H1 (cell line): Measurements from ENCODE around the gene ABHD1. TPM values are rescaled to one million over a fixed set of nuclear protein-coding genes. Genes with fewer than 3 reads are reported as not detected.

ENCODE experiments used
- CTCF ChIA-PET: fragments of 300-600 bp; sonication (Branson Sonifier 250); formaldehyde crosslinking; loops from one replicate; lab custom pipeline; 2021; ENCODE audit not compliant: partially characterized antibody; lab: Charles Lee
- POLR2A ChIA-PET: fragments of 300-600 bp; sonication (Branson Sonifier 250); formaldehyde crosslinking; loops from one replicate; lab custom pipeline; 2021; ENCODE audit warnings: inconsistent platforms; ENCODE audit not compliant: partially characterized antibody; lab: Charles Lee
- DNase-seq, 2 experiments: peaks; one replicate each; pipeline versions ENCODE4 v3.0.0 to v3.0.0-alpha.2; 2010 to 2022; ENCODE audit warnings: low spot score in 2 of 2, low read depth in 1 of 2, mixed read lengths in 1 of 2
- FAIRE-seq: peaks from 2 replicates; lab custom pipeline; 2011; peaks lifted over from hg19 to GRCh38; lab: Jason Lieb, UNC
- H2AFZ ChIP-seq: 2 replicates; pipeline ENCODE4 v1.8.1; 2012; ENCODE audit warnings: low read length, inconsistent platforms
- H2AK5ac ChIP-seq: 2 replicates; pipeline ENCODE4 v1.6.1; 2013; ENCODE audit warnings: low read depth, low read length
- H2BK120ac ChIP-seq: replicated peaks from 2 replicates; pipeline ENCODE3; 2013; ENCODE audit warnings: low read depth, low read length, inconsistent platforms
- H2BK12ac ChIP-seq: 2 replicates; pipeline ENCODE4 v1.6.1; 2013; ENCODE audit warnings: low read depth, low read length
- H2BK15ac ChIP-seq: 2 replicates; pipeline ENCODE4 v1.6.1; 2013; ENCODE audit warnings: low read length
- H2BK20ac ChIP-seq: 2 replicates; pipeline ENCODE4 v1.6.1; 2013; ENCODE audit warnings: low read length
- H2BK5ac ChIP-seq: 2 replicates; pipeline ENCODE4 v1.6.1; 2013; ENCODE audit warnings: low read depth, low read length
- H3K14ac ChIP-seq: 2 replicates; pipeline ENCODE4 v1.6.1; 2013; ENCODE audit warnings: inconsistent platforms; ENCODE audit not compliant: insufficient read length
- H3K18ac ChIP-seq: 2 replicates; pipeline ENCODE4 v1.6.1; 2013; ENCODE audit warnings: low read length; ENCODE audit errors: extremely low read depth
- H3K23ac ChIP-seq: 2 replicates; pipeline ENCODE4 v1.6.1; 2013; ENCODE audit warnings: inconsistent platforms; ENCODE audit not compliant: insufficient read length
- H3K23me2 ChIP-seq: 2 replicates; pipeline ENCODE4 v1.6.1; 2013; ENCODE audit warnings: low read depth, low read length
- H3K27ac ChIP-seq: 2 replicates; pipeline ENCODE4 v1.6.1; 2011; ENCODE audit warnings: low read depth, low read length, inconsistent platforms
- H3K27me3 ChIP-seq, 4 experiments: replicated peaks in 1 of 4; 1 replicate in 1 of 4; 2 replicates in 3 of 4; pipeline versions ENCODE4 v1.6.1 to v1.8.1; 2011 to 2013; ENCODE audit warnings: low read length in 3 of 4, mild to moderate bottlenecking in 3 of 4, inconsistent platforms in 2 of 4, mixed read lengths in 2 of 4, moderate library complexity in 1 of 4; ENCODE audit not compliant: control insufficient read depth in 3 of 4, insufficient read depth in 3 of 4; ENCODE audit errors: extremely low read depth in 1 of 4
- H3K36me3 ChIP-seq, 4 experiments: 2 replicates each; pipeline versions ENCODE4 v1.6.1 to v1.8.1; 2011 to 2013; ENCODE audit warnings: mild to moderate bottlenecking in 4 of 4, low read length in 3 of 4, moderate library complexity in 2 of 4, control low read depth in 1 of 4, inconsistent platforms in 1 of 4; ENCODE audit not compliant: insufficient read depth in 4 of 4, control insufficient read depth in 2 of 4
- H3K4ac ChIP-seq: replicated peaks from 2 replicates; pipeline ENCODE3; 2013; ENCODE audit warnings: low read length, low read depth, mixed read lengths, inconsistent platforms; ENCODE audit not compliant: insufficient read length
- H3K4me1 ChIP-seq, 4 experiments: replicated peaks in 1 of 4; 1 replicate in 1 of 4; 2 replicates in 3 of 4; pipeline versions ENCODE4 v1.6.1 to v1.8.1; 2011 to 2013; ENCODE audit warnings: low read length in 3 of 4, inconsistent platforms in 2 of 4, mixed read lengths in 1 of 4; ENCODE audit not compliant: insufficient read depth in 4 of 4, control insufficient read depth in 3 of 4
- H3K4me2 ChIP-seq, 2 experiments: 2 replicates each; pipeline versions ENCODE4 v1.6.1 to v1.8.1; 2011 to 2013; ENCODE audit warnings: low read depth in 2 of 2, low read length in 2 of 2, control low read depth in 1 of 2, inconsistent platforms in 1 of 2, mild to moderate bottlenecking in 1 of 2; ENCODE audit not compliant: insufficient read depth in 1 of 2
- H3K4me3 ChIP-seq, 4 experiments: fragments of 200-600, 300-600 bp in 1 of 4; sonication (generic), shearing (Covaris generic), sonication (Bioruptor Twin) in 1 of 4; 2 replicates each; pipeline versions ENCODE4 v1.5.1 to v1.8.1; 2011 to 2016; ENCODE audit warnings: low read length in 4 of 4, low read depth in 3 of 4, control low read depth in 2 of 4, inconsistent platforms in 2 of 4, mild to moderate bottlenecking in 2 of 4, mixed read lengths in 1 of 4, moderate library complexity in 1 of 4; ENCODE audit not compliant: insufficient read depth in 2 of 4; ENCODE audit errors: extremely low read depth in 1 of 4
- H3K56ac ChIP-seq: replicated peaks from 2 replicates; pipeline ENCODE3; 2013; ENCODE audit warnings: low read depth, mild to moderate bottlenecking, mixed read lengths, low read length, inconsistent platforms; ENCODE audit not compliant: insufficient read length
- H3K79me1 ChIP-seq: 2 replicates; pipeline ENCODE4 v1.6.1; 2013; ENCODE audit warnings: low read depth, low read length, control low read depth
- H3K79me2 ChIP-seq, 2 experiments: 2 replicates each; pipeline versions ENCODE4 v1.6.1 to v1.8.1; 2012 to 2013; ENCODE audit warnings: low read length in 2 of 2, mild to moderate bottlenecking in 2 of 2, inconsistent platforms in 1 of 2; ENCODE audit not compliant: insufficient read depth in 2 of 2, control insufficient read depth in 1 of 2
- H3K9ac ChIP-seq, 4 experiments: replicated peaks in 1 of 4; 1 replicate in 1 of 4; 2 replicates in 3 of 4; pipeline versions ENCODE4 v1.6.1 to v1.8.1; 2011 to 2013; ENCODE audit warnings: low read depth in 3 of 4, low read length in 3 of 4, control low read depth in 2 of 4, mild to moderate bottlenecking in 2 of 4, moderate library complexity in 2 of 4, inconsistent platforms in 1 of 4; ENCODE audit errors: extremely low read depth in 1 of 4
- H3K9me3 ChIP-seq, 2 experiments: 2 replicates each; pipeline versions ENCODE4 v1.6.1 to v1.8.1; 2012 to 2013; ENCODE audit warnings: mild to moderate bottlenecking in 2 of 2, moderate library complexity in 2 of 2, control low read depth in 1 of 2, inconsistent platforms in 1 of 2, low read depth in 1 of 2, low read length in 1 of 2, mixed read lengths in 1 of 2; ENCODE audit not compliant: insufficient read depth in 2 of 2
- H4K20me1 ChIP-seq, 2 experiments: replicated peaks in 1 of 2; 2 replicates each; pipeline versions ENCODE3 to v1.8.1; 2011 to 2013; ENCODE audit warnings: inconsistent platforms in 2 of 2, low read length in 2 of 2, mild to moderate bottlenecking in 1 of 2; ENCODE audit not compliant: insufficient read depth in 2 of 2, control insufficient read depth in 1 of 2
- H4K5ac ChIP-seq: 2 replicates; pipeline ENCODE4 v1.6.1; 2013; ENCODE audit warnings: low read length, low read depth, mixed read lengths, inconsistent platforms; ENCODE audit not compliant: insufficient read length
- H4K8ac ChIP-seq: 2 replicates; pipeline ENCODE4 v1.8.0; 2013; ENCODE audit warnings: mild to moderate bottlenecking, moderate library complexity, low read length, inconsistent platforms; ENCODE audit not compliant: insufficient read depth; ENCODE audit errors: extremely low read depth
- H4K91ac ChIP-seq: replicated peaks from 2 replicates; pipeline ENCODE3; 2013; ENCODE audit warnings: low read length, mixed read lengths, inconsistent platforms; ENCODE audit not compliant: insufficient read length
- ATF3 ChIP-seq: IDR thresholded peaks from 2 replicates; pipeline ENCODE4 v1.6.1; 2011; ENCODE audit warnings: low read depth, mild to moderate bottlenecking, low read length; ENCODE audit not compliant: insufficient read depth
- BCL11A ChIP-seq, 2 experiments: IDR thresholded peaks; one replicate each; pipeline ENCODE4 v1.6.1; 2011; ENCODE audit warnings: low read depth in 2 of 2, low read length in 2 of 2, mild to moderate bottlenecking in 2 of 2
- CBX8 ChIP-seq: fragments of 300-800, 300-1000 bp; sonication (generic); IDR thresholded peaks from 2 replicates; pipeline ENCODE4 v1.7.1; 2016; ENCODE audit warnings: low read depth, low read length, borderline replicate concordance
- KDM4A ChIP-seq: IDR thresholded peaks from one replicate; pipeline ENCODE4 v1.7.1; 2012; ENCODE audit warnings: low read depth, mild to moderate bottlenecking, moderate library complexity, low read length, inconsistent platforms; ENCODE audit not compliant: severe bottlenecking
- MAX ChIP-seq: IDR thresholded peaks from 2 replicates; pipeline ENCODE4 v1.6.1; 2012; ENCODE audit warnings: inconsistent platforms
- POU5F1 ChIP-seq: IDR thresholded peaks from 2 replicates; pipeline ENCODE4 v1.6.1; 2011; ENCODE audit warnings: low read depth, mild to moderate bottlenecking, low read length, moderate library complexity
- SIN3A ChIP-seq, 2 experiments: IDR thresholded peaks in 1 of 2; conservative IDR thresholded peaks in 1 of 2; 2 replicates each; pipeline ENCODE4 v1.6.1; 2011 to 2012; ENCODE audit warnings: low read length in 2 of 2, improper control_type of control experiment in 1 of 2, low read depth in 1 of 2, mild to moderate bottlenecking in 1 of 2
- TEAD4 ChIP-seq: IDR thresholded peaks from 2 replicates; pipeline ENCODE4 v1.6.1; 2012; ENCODE audit warnings: low read depth, low read length, inconsistent platforms, mixed read lengths
- WGBS, 2 experiments: shearing (Covaris generic) in 1 of 2; methylation state at CpG; one replicate each; pipeline versions ENCODE4 v1.1.6 to v1.1.7; 2013 to 2015; ENCODE audit warnings: low lambda C conversion rate in 2 of 2, mixed read lengths in 2 of 2, inconsistent platforms in 1 of 2, low coverage in 1 of 2, missing lambda C conversion rate in 1 of 2; ENCODE audit not compliant: insufficient replicate concordance in 2 of 2, insufficient coverage in 1 of 2, insufficient read length in 1 of 2; ENCODE audit errors: extremely low coverage in 1 of 2, missing lambda C conversion rate in 1 of 2; 5-methylcytosine and 5-hydroxymethylcytosine counted together
- polyA plus RNA-seq, 7 experiments: library from polyadenylated mRNA; depleted of rRNA in 3 of 7; stranded (reverse) in 5 of 7; unstranded in 2 of 7; fragments of >200 nt in 5 of 7; fragments of 200-250 nt in 2 of 7; gene quantifications; 1 replicate in 5 of 7; 2 replicates in 1 of 7; 4 replicates in 1 of 7; pipeline versions ENCODE4 v1.2.1 to v1.2.3, GENCODE V29; 2011 to 2013; ENCODE audit warnings: missing spikeins in 2 of 7, mixed read lengths in 2 of 7
- total RNA-seq: library from RNA; stranded (reverse); fragmentation: NEBNext Ultra II Directional; extraction: Animal tissue kit (Norgen Biotek cat#: 25700); gene quantifications from 2 replicates; pipeline ENCODE4 v1.2.1, GENCODE V29; 2021

The ABHD1 gene
- total and polyA plus RNA-seq, 2 of the 8 experiments (the other 6 are each of a cell fraction or from before 2014, with no cell fraction given) = 0.20 to 1.1 TPM

DNA sequence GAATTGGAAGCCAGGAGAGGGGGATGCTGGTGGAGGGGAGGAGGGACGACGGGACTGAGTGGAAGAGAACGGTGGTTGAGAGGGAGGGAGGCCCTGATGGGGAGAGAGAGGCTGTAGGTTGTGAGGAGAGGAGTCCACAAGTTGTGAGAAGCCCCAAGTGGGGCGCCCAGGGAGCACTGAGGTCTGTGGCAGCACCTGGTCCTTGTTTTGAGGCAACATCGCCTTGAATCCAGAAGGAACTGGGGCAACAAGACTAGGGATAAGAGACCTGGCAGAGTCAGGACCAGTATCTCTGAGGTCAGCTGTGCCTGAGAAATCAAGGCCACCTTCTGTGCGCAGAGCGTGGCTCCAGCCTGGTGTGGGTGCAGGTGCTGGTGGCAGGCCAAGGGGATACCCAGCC lies 14.5 kb downstream of the ABHD1 start:
- Histone ChIP-seq H3K36me3 (no peaks in the 10 kb centered on the region), H3K4me2 (no peak overlapping the region), H4K5ac (no peak overlapping the region), H2BK20ac (no peak overlapping the region), H2AK5ac (no peak overlapping the region), H3K14ac (no peak overlapping the region), H3K27me3 (no peaks in the 10 kb centered on the region), H3K23me2 (peaks cover 2% of the 10 kb centered on the region; the same call in 1 of the 2 replicates), H4K91ac (no peak overlapping the region), H3K9me3 (no peaks in the 10 kb centered on the region), H2BK12ac (no peak overlapping the region), H3K18ac (no peak overlapping the region; the same call in 1 of the 2 replicates), H2BK15ac (peak overlapping the region; percentile 63; the same call in 1 of the 2 replicates), H3K79me1 (peaks cover 4% of the 10 kb centered on the region; the same call in 1 of the 2 replicates), H3K27ac (no peak overlapping the region), H3K79me2 (peaks cover 0 to 9% of the 10 kb centered on the region in 2 experiments; a peak in 2 of 4 replicates), H4K8ac (peak overlapping the region; percentile 71; the same call in 1 of the 2 replicates), H3K4me3 (no peak overlapping the region)
- 88% methylated on average over 7 of the region's 7 CpGs; no CpG with 5 or more reads in 1 of the 2 experiments for WGBS, 2 experiments
- no peak for DNase-seq
- ChIA-PET CTCF (interaction anchor here (0.8 to 3.7 kb wide), 6 partner anchors 24 to 127 kb away, joined by 3 to 11 read pairs (median 4); no protein-coding TSS in a partner anchor), POLR2A (interaction anchor here (1.2 to 1.5 kb wide), 2 partner anchors 11 to 12 kb away, joined by 4 to 5 read pairs; partner anchors contain the start of gene TCF23)
- TF ChIP-seq MAX (no peak), KDM4A (no peak), TEAD4 (no peak), ATF3 (no peak), CBX8 (no peak), POU5F1 (no peak), BCL11A (IDR thresholded peaks at IDR 0.05; ENCODE audit: low read depth in 2 of 2, low read length in 2 of 2) (no peak), SIN3A (conservative IDR thresholded peaks at IDR 0.05 in 1 of 2, IDR thresholded peaks at IDR 0.05 in 1 of 2; ENCODE audit: low read depth in 1 of 2, low read length in 2 of 2) (no peak)
- TF ChIP-seq, all 59 proteins: peak for 0
- no peak overlapping the region for H3K23ac ChIP-seq
- no peak overlapping the region for H3K9ac ChIP-seq
- H4K20me1 ChIP-seq = peaks cover 2 to 3% of the 10 kb centered on the region in 2 experiments
- H2BK5ac ChIP-seq = no peak overlapping the region
- no peak overlapping the region for H3K4ac ChIP-seq
- H2AFZ ChIP-seq = no peak overlapping the region
- H3K4me1 ChIP-seq = peaks cover 0 to 4% (median 3%) of the 10 kb centered on the region in 4 experiments; a peak in 5 of 7 replicates
- FAIRE-seq = no peak
- H2BK120ac ChIP-seq = no peak overlapping the region
- no peak overlapping the region for H3K56ac ChIP-seq
